Right lobe of liver (tissue), 6 donors: ENCODE measurements around the gene IYD. TPM values are rescaled to one million over a fixed set of nuclear protein-coding genes. Genes with fewer than 3 reads are reported as not detected.

ENCODE experiments used
- ATAC-seq, 4 donors: fragments of 200-7000 bp; cut with Tn5 transposase; one replicate each; pipeline ENCODE4 v1.9.1; 2020; ENCODE audit warnings: mild to moderate bottlenecking in 4 of 4, moderate library complexity in 4 of 4
- DNase-seq, 3 donors: peaks; one replicate each; pipeline ENCODE4 v3.0.0-alpha.2; 2020
- H3K27ac ChIP-seq, 3 donors: fragments of 200-600 bp; one replicate each; pipeline ENCODE4 v1.8.0; 2022
- H3K27me3 ChIP-seq, 2 donors: fragments of 200-600 bp; one replicate each; pipeline ENCODE4 v1.8.0; 2022
- H3K36me3 ChIP-seq, 4 donors: fragments of 200-600 bp; sonication (generic) in 1 of 4; one replicate each; pipeline versions ENCODE4 v1.5.1 to v1.8.0; 2017 to 2022; ENCODE audit warnings: control low read depth in 1 of 4
- H3K4me1 ChIP-seq, 4 donors: fragments of 200-600 bp; sonication (generic) in 1 of 4; one replicate each; pipeline versions ENCODE4 v1.5.1 to v1.8.0; 2017 to 2022; ENCODE audit warnings: control low read depth in 1 of 4
- H3K4me3 ChIP-seq, 3 donors: fragments of 200-600 bp; one replicate each; pipeline ENCODE4 v1.8.0; 2022
- H3K9me3 ChIP-seq, 4 donors: fragments of 200-600 bp; sonication (generic) in 1 of 4; one replicate each; pipeline versions ENCODE4 v1.5.1 to v1.8.0; 2017 to 2022; ENCODE audit warnings: control low read depth in 1 of 4
- CTCF ChIP-seq, 4 donors: fragments of 200-600 bp in 3 of 4; fragments of 450-650 bp in 1 of 4; IDR thresholded peaks; one replicate each; pipeline versions ENCODE4 v1.5.1 to v1.8.0; 2016 to 2022; ENCODE audit warnings: antibody characterized with exemption in 4 of 4, mild to moderate bottlenecking in 2 of 4
- POLR2A ChIP-seq: fragments of 450-650 bp; IDR thresholded peaks from one replicate; pipeline ENCODE4 v1.6.1; 2017; ENCODE audit warnings: antibody characterized with exemption, mild to moderate bottlenecking
- WGBS: methylation state at CpG from one replicate; pipeline ENCODE4 v1.1.6; 2018; ENCODE audit warnings: low coverage, low lambda C conversion rate; ENCODE audit not compliant: insufficient coverage; ENCODE audit errors: missing lambda C conversion rate; 5-methylcytosine and 5-hydroxymethylcytosine counted together
- intact Hi-C, 2 donors: fragments of 100-400 bp; cut with DNase I; formaldehyde crosslinking; loops; one replicate each; pipeline versions ENCODE4 v1.11.2 to v1.14.1; 2022
- total RNA-seq, 6 experiments: library from RNA; depleted of rRNA in 2 of 6; stranded (reverse); fragments of >200 nt in 2 of 6; fragmentation: NEBNext Ultra II Directional in 3 of 6; extraction: Animal tissue kit (Norgen Biotek cat#: 25700) in 3 of 6; gene quantifications; one replicate each; pipeline versions ENCODE4 v1.1.0 to v1.2.4, GENCODE V29; 2016 to 2023
- donor health status: DM: no; HTN: yes; CAD: no.
- donor health status: DM: no; HTN: no; CAD: no.
- donor health status: DM: no; HTN: no; CAD: no.
- donor health status: DM: no; HTN: yes; CAD: no.
- donor health status: DM: no; HTN: yes; CAD: no.

The IYD gene
- total RNA-seq, 6 experiments from 2014 or later = 5.8 to 21.6 (median 16.1) TPM

GRCh38 chr6:150353445-150353844 lies 15.4 kb upstream of the IYD start:
- no peak for ATAC-seq
- WGBS = 78% methylated on average over 1 of the region's 1 CpG
- TF ChIP-seq CTCF (IDR thresholded peaks at IDR 0.05) (no peak), POLR2A (no peak)
- Histone ChIP-seq H3K9me3 (no peaks in the 10 kb centered on the region), H3K4me3 (no peak overlapping the region), H3K27ac (no peak overlapping the region), H3K36me3 (no peaks in the 10 kb centered on the region), H3K4me1 (no peaks in the 10 kb centered on the region), H3K27me3 (no peaks in the 10 kb centered on the region)
- intact Hi-C loops = no loop called here
- no peak for DNase-seq

GRCh38 chr6:150354754-150355571 lies 13.8 kb upstream of the IYD start:
- Histone ChIP-seq H3K36me3 (no peaks in the 10 kb centered on the region), H3K4me3 (no peak overlapping the region), H3K4me1 (no peaks in the 10 kb centered on the region), H3K27me3 (no peaks in the 10 kb centered on the region), H3K27ac (no peak overlapping the region), H3K9me3 (no peaks in the 10 kb centered on the region)
- ATAC-seq = no peak
- intact Hi-C loops = no loop called here
- TF ChIP-seq CTCF (IDR thresholded peaks at IDR 0.05) = no peak
- no peak for TF ChIP-seq POLR2A
- peak in 1 of 3 donors; percentile 13 for DNase-seq
- 35% methylated on average over 2 of the region's 2 CpGs for WGBS

- intact Hi-C loops = no loop called here
- 40% methylated on average over 2 of the region's 4 CpGs for WGBS
- Histone ChIP-seq H3K4me1 (no peaks in the 10 kb centered on the region), H3K27ac (no peak overlapping the region), H3K27me3 (no peaks in the 10 kb centered on the region), H3K4me3 (no peak overlapping the region), H3K9me3 (no peaks in the 10 kb centered on the region), H3K36me3 (no peaks in the 10 kb centered on the region)
- DNase-seq (no peak), ATAC-seq (no peak)
- TF ChIP-seq POLR2A (no peak), CTCF (IDR thresholded peaks at IDR 0.05) (no peak)
These were observed 12.9 kb upstream of the IYD start for GRCh38 chr6:150355932-150356331.

- TF ChIP-seq CTCF (IDR thresholded peaks at IDR 0.05) (no peak), POLR2A (no peak)
- DNase-seq (no peak), ATAC-seq (no peak)
- intact Hi-C loops = no loop called here
- H3K27ac ChIP-seq = no peak overlapping the region
- 66% methylated on average over 3 of the region's 3 CpGs for WGBS
- H3K4me3 ChIP-seq = no peak overlapping the region
- no peaks in the 10 kb centered on the region for H3K4me1 ChIP-seq
- no peaks in the 10 kb centered on the region for H3K27me3 ChIP-seq
- no peaks in the 10 kb centered on the region for H3K36me3 ChIP-seq
- H3K9me3 ChIP-seq = no peaks in the 10 kb centered on the region
These were observed 6.9 kb upstream of the IYD start for GRCh38 chr6:150361876-150362275.
